HL-60 (cell line): ENCODE measurements around the gene SLC13A2.

Experiments used
- SPI1 ChIP-seq: IDR thresholded peaks from 2 replicates; pipeline ENCODE4 v1.6.1; 2012; ENCODE audit warnings: low read depth, mild to moderate bottlenecking, borderline replicate concordance
- TF ChIP-seq, protein P1 (sequence below): IDR thresholded peaks from one replicate; pipeline ENCODE4 v1.5.1; 2011; ENCODE audit warnings: low read length, control low read depth, inconsistent platforms; ENCODE audit not compliant: insufficient read depth
- TF ChIP-seq, protein P2 (sequence below): IDR thresholded peaks from 2 replicates; pipeline ENCODE4 v1.6.1; 2012; ENCODE audit warnings: low read depth; ENCODE audit not compliant: insufficient replicate concordance

DNA sequence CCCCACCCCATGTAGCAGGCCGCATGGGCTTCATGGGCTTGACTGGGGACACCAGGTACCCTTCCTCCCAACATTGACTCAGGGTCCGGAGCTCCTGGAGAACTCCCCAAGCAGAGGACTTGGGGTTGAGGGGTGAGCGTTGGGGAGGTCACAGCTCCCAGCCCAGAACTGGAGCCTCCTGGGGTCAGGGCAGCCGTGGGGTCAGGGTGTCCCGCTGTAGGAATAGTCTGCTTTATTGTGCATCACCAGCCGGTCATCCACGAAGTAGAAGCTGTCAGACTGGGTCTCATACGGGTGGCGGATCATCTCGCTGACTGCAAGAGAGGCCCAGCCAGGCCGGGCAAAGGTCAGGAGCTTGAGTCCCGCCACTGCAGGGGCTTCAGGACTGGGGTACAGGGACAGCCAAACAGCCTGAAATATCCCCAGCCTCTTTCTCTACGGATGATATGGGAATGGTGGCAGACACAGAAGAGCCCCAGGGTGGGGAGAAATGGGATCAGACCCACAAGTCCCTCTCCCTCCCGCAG is 73.7 kb downstream of the SLC13A2 start:
- TF ChIP-seq, protein P1, sequence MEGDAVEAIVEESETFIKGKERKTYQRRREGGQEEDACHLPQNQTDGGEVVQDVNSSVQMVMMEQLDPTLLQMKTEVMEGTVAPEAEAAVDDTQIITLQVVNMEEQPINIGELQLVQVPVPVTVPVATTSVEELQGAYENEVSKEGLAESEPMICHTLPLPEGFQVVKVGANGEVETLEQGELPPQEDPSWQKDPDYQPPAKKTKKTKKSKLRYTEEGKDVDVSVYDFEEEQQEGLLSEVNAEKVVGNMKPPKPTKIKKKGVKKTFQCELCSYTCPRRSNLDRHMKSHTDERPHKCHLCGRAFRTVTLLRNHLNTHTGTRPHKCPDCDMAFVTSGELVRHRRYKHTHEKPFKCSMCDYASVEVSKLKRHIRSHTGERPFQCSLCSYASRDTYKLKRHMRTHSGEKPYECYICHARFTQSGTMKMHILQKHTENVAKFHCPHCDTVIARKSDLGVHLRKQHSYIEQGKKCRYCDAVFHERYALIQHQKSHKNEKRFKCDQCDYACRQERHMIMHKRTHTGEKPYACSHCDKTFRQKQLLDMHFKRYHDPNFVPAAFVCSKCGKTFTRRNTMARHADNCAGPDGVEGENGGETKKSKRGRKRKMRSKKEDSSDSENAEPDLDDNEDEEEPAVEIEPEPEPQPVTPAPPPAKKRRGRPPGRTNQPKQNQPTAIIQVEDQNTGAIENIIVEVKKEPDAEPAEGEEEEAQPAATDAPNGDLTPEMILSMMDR: no peak
- no peak for TF ChIP-seq SPI1
- TF ChIP-seq, protein P2, sequence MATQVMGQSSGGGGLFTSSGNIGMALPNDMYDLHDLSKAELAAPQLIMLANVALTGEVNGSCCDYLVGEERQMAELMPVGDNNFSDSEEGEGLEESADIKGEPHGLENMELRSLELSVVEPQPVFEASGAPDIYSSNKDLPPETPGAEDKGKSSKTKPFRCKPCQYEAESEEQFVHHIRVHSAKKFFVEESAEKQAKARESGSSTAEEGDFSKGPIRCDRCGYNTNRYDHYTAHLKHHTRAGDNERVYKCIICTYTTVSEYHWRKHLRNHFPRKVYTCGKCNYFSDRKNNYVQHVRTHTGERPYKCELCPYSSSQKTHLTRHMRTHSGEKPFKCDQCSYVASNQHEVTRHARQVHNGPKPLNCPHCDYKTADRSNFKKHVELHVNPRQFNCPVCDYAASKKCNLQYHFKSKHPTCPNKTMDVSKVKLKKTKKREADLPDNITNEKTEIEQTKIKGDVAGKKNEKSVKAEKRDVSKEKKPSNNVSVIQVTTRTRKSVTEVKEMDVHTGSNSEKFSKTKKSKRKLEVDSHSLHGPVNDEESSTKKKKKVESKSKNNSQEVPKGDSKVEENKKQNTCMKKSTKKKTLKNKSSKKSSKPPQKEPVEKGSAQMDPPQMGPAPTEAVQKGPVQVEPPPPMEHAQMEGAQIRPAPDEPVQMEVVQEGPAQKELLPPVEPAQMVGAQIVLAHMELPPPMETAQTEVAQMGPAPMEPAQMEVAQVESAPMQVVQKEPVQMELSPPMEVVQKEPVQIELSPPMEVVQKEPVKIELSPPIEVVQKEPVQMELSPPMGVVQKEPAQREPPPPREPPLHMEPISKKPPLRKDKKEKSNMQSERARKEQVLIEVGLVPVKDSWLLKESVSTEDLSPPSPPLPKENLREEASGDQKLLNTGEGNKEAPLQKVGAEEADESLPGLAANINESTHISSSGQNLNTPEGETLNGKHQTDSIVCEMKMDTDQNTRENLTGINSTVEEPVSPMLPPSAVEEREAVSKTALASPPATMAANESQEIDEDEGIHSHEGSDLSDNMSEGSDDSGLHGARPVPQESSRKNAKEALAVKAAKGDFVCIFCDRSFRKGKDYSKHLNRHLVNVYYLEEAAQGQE: no peak
